HEK293 (cell line): ENCODE results near the gene B4GALT2.
A peak's percentile ranks its signal among the peaks of the same experiment; 100 is the strongest.

Experiments used
- GLI2 ChIP-seq: fragments of 450-650 bp; formaldehyde crosslinking; IDR thresholded peaks from 2 replicates; pipeline ENCODE4; 2017; ENCODE audit warnings: missing biosample characterization, missing genetic modification characterization, low read depth, borderline replicate concordance
- PRDM2 ChIP-seq: fragments of 450-650 bp; formaldehyde crosslinking; IDR thresholded peaks from 2 replicates; pipeline ENCODE4 v1.5.1; 2016; ENCODE audit warnings: missing biosample characterization, missing genetic modification characterization, borderline replicate concordance
- ZBTB26 ChIP-seq: fragments of 450-650 bp; formaldehyde crosslinking; optimal IDR thresholded peaks from 2 replicates; pipeline ENCODE3; 2016; ENCODE audit warnings: missing biosample characterization, mild to moderate bottlenecking, missing genetic modification characterization
- ZNF114 ChIP-seq: fragments of 450-650 bp; formaldehyde crosslinking; IDR thresholded peaks from 2 replicates; pipeline ENCODE4 v1.5.0; 2017; ENCODE audit warnings: missing biosample characterization, missing genetic modification characterization
- ZNF146 ChIP-seq: fragments of 450-650 bp; formaldehyde crosslinking; IDR thresholded peaks from 2 replicates; pipeline ENCODE4 v1.5.1; 2016; ENCODE audit warnings: missing biosample characterization, missing genetic modification characterization
- ZNF266 ChIP-seq: fragments of 450-650 bp; formaldehyde crosslinking; IDR thresholded peaks from 2 replicates; pipeline ENCODE4 v1.5.1; 2016; ENCODE audit warnings: missing biosample characterization, missing genetic modification characterization, low read depth
- ZNF292 ChIP-seq: fragments of 450-650 bp; formaldehyde crosslinking; IDR thresholded peaks from 2 replicates; pipeline ENCODE4 v1.5.1; 2016; ENCODE audit warnings: low read depth, missing biosample characterization, missing genetic modification characterization, borderline replicate concordance
- ZNF350 ChIP-seq: fragments of 450-650 bp; formaldehyde crosslinking; IDR thresholded peaks from 2 replicates; pipeline ENCODE4 v1.5.0; 2017; ENCODE audit warnings: missing biosample characterization, mild to moderate bottlenecking, missing genetic modification characterization
- ZNF704 ChIP-seq: fragments of 450-650 bp; formaldehyde crosslinking; IDR thresholded peaks from 2 replicates; pipeline ENCODE4 v1.5.1; 2016; ENCODE audit warnings: missing biosample characterization, missing genetic modification characterization
- ZNF768 ChIP-seq: fragments of 450-650 bp; formaldehyde crosslinking; IDR thresholded peaks from 2 replicates; pipeline ENCODE4 v1.5.1; 2018; ENCODE audit warnings: missing biosample characterization, mild to moderate bottlenecking, missing genetic modification characterization
- ZNF777 ChIP-seq: fragments of 450-650 bp; formaldehyde crosslinking; IDR thresholded peaks from 2 replicates; pipeline ENCODE4 v1.5.1; 2017; ENCODE audit warnings: missing biosample characterization, missing genetic modification characterization, borderline replicate concordance
- TF ChIP-seq, protein P1 (sequence below): fragments of 450-650 bp; formaldehyde crosslinking; IDR thresholded peaks from 2 replicates; pipeline ENCODE4 v1.5.1; 2016; ENCODE audit warnings: missing biosample characterization, missing genetic modification characterization

B4GALT2 gene

DNA sequence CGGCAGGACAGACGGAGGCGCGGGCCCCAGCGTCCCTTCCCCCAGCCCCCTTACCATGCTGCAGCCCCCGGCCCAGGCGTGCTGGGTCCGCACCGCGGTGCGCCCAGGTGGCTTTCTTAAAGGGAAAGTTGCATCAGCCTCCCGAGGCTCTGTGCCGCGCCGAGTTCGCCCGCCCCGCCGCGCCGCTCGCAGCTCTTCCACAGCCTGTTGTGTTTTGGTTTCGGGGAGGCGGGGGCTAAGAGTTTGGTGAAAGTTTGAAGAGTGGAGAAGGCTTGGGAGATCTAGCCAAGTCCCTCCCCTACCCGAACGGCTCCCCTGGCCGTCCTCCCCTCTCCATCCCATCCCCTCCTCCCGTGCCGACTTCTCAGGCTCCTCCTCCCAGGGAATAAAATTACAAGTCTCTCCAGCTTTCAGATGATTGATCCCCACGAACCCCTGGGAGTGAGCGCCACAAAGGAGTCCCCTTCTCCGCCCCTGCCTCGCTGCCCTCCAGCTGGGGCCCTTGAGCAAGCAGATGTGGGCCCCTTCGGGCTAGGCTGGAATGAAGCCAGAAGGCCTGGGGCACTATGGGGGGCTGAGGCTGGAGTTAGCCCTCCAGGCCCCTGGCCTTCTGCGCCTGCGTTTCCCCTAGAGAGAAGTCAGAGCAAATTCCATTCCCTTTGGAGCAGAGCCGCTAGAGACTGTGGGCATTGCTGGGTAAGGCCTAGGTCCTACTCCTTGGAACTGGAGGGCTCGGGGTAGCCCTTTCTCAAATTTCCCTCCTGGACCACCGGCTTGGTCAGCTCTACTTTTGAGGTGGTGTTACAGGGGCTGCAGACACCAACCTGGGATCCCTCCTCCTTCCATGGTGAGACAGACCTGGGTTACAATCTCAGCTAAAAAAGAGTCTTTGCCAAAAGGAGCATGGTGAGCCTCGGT is 52.5 kb downstream of the B4GALT2 start, which contains the start of gene SLC6A9 (continued):
- TF ChIP-seq, protein P1, sequence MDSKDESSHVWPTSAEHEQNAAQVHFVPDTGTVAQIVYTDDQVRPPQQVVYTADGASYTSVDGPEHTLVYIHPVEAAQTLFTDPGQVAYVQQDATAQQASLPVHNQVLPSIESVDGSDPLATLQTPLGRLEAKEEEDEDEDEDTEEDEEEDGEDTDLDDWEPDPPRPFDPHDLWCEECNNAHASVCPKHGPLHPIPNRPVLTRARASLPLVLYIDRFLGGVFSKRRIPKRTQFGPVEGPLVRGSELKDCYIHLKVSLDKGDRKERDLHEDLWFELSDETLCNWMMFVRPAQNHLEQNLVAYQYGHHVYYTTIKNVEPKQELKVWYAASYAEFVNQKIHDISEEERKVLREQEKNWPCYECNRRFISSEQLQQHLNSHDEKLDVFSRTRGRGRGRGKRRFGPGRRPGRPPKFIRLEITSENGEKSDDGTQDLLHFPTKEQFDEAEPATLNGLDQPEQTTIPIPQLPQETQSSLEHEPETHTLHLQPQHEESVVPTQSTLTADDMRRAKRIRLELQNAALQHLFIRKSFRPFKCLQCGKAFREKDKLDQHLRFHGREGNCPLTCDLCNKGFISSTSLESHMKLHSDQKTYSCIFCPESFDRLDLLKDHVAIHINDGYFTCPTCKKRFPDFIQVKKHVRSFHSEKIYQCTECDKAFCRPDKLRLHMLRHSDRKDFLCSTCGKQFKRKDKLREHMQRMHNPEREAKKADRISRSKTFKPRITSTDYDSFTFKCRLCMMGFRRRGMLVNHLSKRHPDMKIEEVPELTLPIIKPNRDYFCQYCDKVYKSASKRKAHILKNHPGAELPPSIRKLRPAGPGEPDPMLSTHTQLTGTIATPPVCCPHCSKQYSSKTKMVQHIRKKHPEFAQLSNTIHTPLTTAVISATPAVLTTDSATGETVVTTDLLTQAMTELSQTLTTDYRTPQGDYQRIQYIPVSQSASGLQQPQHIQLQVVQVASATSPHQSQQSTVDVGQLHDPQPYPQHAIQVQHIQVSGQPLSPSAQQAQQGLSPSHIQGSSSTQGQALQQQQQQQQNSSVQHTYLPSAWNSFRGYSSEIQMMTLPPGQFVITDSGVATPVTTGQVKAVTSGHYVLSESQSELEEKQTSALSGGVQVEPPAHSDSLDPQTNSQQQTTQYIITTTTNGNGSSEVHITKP (tag by site-specific recombination), result peak; percentile 40; the same call in 1 of the 2 replicates
- TF ChIP-seq GLI2, result no peak
- TF ChIP-seq ZNF266 (tag by site-specific recombination), result no peak
- no peak for TF ChIP-seq ZNF777
- 0 out of 2 replicates have a peak, but pooled peaks have one; percentile 33 for TF ChIP-seq PRDM2 (tag by site-specific recombination)
- no peak for TF ChIP-seq ZNF350 (tag by site-specific recombination)
- no peak for TF ChIP-seq ZNF114
- TF ChIP-seq ZNF704 (tag by site-specific recombination), result no peak
- TF ChIP-seq ZNF292 (tag by site-specific recombination), result no peak
- no peak for TF ChIP-seq ZNF768 (tag by site-specific recombination)
- TF ChIP-seq ZNF146 (tag by site-specific recombination), result no peak
- no peak for TF ChIP-seq ZBTB26 (tag by site-specific recombination)
